ENCODE results near the gene BACE1. TPM values are rescaled to one million over a fixed set of nuclear protein-coding genes. Genes with fewer than 3 reads are reported as not detected.

Gene BACE1
- total and polyA plus RNA-seq, 2 of the 13 experiments (the other 11 are each of a cell fraction or from before 2014, with no cell fraction given), result 7.5 to 17.9 TPM

GRCh38 chr11:117316197-117316961, at the start of gene BACE1 (continued):
- TF ChIP-seq CTCF (CRISPR knock-in tag; IDR thresholded peaks at IDR 0.05) (peak; percentile 90), PHF8 (CRISPR knock-in tag; IDR thresholded peaks at IDR 0.05) (0 out of 2 replicates have a peak, but pooled peaks have one; percentile 60), NCOR1 (IDR thresholded peaks at IDR 0.05; ENCODE audit: borderline replicate concordance, low read length) (0 out of 2 replicates have a peak, but pooled peaks have one; percentile 35), ZNF564 (CRISPR knock-in tag; IDR thresholded peaks at IDR 0.05) (0 out of 2 replicates have a peak, but pooled peaks have one; percentile 15), HNF4A (CRISPR knock-in tag; IDR thresholded peaks at IDR 0.05) (peak; percentile 60), HCFC1 (IDR thresholded peaks at IDR 0.05; ENCODE audit: low read depth, low read length) (peak; percentile 84), SMC3 (IDR thresholded peaks at IDR 0.05; ENCODE audit: low read length) (peak; percentile 23; the same call in 1 of the 2 replicates), KAT8 (CRISPR knock-in tag; IDR thresholded peaks at IDR 0.05) (peak; percentile 65), NFATC3 (CRISPR knock-in tag; IDR thresholded peaks at IDR 0.05) (0 out of 2 replicates have a peak, but pooled peaks have one; percentile 60), XRCC5 (optimal IDR thresholded peaks at IDR 0.05; ENCODE audit: low read length) (peak; percentile 54), PITX1 (CRISPR knock-in tag; IDR thresholded peaks at IDR 0.05) (peak; percentile 15; the same call in 1 of the 2 replicates), HNRNPUL1 (IDR thresholded peaks at IDR 0.05; ENCODE audit: low read depth, low read length) (no peak), FOSL2 (CRISPR knock-in tag; IDR thresholded peaks at IDR 0.05) (peak; percentile 23; the same call in 1 of the 2 replicates), DBP (CRISPR knock-in tag; IDR thresholded peaks at IDR 0.05; ENCODE audit: not compliant biosample characterization) (no peak), NRL (CRISPR knock-in tag; IDR thresholded peaks at IDR 0.05; ENCODE audit: borderline replicate concordance) (peak; percentile 64; the same call in 1 of the 2 replicates), ZFP36L1 (CRISPR knock-in tag; IDR thresholded peaks at IDR 0.05) (no peak), KDM2A (CRISPR knock-in tag; IDR thresholded peaks at IDR 0.05; ENCODE audit: borderline replicate concordance, low read depth) (peak; percentile 89; the same call in 1 of the 2 replicates), ZMAT3 (CRISPR knock-in tag; conservative IDR thresholded peaks at IDR 0.05) (peak; percentile 49; the same call in 1 of the 2 replicates)
- TF ChIP-seq, protein P1, sequence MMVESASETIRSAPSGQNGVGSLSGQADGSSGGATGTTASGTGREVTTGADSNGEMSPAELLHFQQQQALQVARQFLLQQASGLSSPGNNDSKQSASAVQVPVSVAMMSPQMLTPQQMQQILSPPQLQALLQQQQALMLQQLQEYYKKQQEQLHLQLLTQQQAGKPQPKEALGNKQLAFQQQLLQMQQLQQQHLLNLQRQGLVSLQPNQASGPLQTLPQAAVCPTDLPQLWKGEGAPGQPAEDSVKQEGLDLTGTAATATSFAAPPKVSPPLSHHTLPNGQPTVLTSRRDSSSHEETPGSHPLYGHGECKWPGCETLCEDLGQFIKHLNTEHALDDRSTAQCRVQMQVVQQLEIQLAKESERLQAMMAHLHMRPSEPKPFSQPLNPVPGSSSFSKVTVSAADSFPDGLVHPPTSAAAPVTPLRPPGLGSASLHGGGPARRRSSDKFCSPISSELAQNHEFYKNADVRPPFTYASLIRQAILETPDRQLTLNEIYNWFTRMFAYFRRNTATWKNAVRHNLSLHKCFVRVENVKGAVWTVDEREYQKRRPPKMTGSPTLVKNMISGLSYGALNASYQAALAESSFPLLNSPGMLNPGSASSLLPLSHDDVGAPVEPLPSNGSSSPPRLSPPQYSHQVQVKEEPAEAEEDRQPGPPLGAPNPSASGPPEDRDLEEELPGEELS (CRISPR knock-in tag; IDR thresholded peaks at IDR 0.05), result peak; percentile 40; the same call in 1 of the 2 replicates
- TF ChIP-seq, protein P2, sequence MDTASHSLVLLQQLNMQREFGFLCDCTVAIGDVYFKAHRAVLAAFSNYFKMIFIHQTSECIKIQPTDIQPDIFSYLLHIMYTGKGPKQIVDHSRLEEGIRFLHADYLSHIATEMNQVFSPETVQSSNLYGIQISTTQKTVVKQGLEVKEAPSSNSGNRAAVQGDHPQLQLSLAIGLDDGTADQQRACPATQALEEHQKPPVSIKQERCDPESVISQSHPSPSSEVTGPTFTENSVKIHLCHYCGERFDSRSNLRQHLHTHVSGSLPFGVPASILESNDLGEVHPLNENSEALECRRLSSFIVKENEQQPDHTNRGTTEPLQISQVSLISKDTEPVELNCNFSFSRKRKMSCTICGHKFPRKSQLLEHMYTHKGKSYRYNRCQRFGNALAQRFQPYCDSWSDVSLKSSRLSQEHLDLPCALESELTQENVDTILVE (CRISPR knock-in tag; IDR thresholded peaks at IDR 0.05), result peak; percentile 53; the same call in 1 of the 2 replicates
- TF ChIP-seq, protein P3, sequence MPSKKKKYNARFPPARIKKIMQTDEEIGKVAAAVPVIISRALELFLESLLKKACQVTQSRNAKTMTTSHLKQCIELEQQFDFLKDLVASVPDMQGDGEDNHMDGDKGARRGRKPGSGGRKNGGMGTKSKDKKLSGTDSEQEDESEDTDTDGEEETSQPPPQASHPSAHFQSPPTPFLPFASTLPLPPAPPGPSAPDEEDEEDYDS (CRISPR knock-in tag; IDR thresholded peaks at IDR 0.05), result peak; percentile 82
